DMS114 treated with DMSO at 0.1 percent for 48 hours (cell line): ENCODE data around the gene ABCD4.
A peak's percentile ranks its signal among the peaks of the same experiment; 100 is the strongest.
"Not testable (repeated sequence)": the region's sequence is repeated elsewhere in the genome, so short reads cannot be mapped to it uniquely, and the experiment has no call there.

Experiments
- DNase-seq: peaks from one replicate; lab custom pipeline; 2025; ENCODE audit not compliant: unreplicated experiment; lab: John Stamatoyannopoulos, UW

The ABCD4 gene

DNA sequence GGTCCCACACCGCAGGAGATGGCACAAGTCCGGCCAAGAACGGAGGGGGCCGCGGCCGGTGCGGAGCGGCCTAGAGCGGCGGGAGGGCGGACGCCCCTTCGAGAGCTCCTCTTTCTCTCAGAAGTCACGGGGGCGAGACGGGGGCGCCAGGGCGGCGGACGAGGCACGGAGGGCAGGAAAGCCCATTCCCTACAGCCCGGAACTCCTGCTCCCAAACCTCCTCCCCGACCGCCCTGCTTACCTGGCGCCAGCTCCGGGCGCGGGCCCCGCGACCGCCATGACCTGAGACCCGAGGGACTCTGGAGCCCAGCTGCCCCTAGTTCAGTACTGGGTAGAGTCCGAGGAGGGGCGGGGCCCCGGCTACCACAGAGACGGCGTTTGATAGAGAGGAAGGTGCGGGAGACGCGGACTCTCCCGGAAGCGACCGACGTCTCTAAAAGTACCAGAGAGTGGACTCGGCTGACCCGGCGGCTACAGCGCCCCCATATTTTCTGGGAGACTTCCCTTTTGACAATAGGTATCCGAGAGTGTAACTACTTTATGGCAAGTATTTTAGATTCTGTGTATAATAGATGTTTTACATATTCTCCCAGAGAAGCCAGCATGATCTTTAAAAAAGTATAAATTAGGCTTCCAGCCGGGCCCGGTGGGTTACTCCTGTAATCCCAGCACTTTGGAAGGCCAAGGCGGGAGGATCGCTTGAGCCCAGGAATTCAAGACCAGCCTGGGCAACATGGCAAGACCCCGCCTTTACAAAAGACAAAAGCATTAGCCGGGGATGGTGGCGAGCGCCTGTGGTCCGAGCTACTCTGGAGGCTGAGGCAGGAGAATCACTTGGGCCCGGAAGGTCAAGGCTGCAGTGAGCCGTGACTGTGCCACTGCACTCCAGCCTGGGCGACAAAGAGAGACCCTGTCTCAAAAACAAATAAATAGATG is at the start of gene ABCD4:
Gene ABCD4, minus strand, starts transcription at position 301 of the 936 bp plus-strand sequence. Its CDS starts 22 bp downstream, at position 279.
- peak; percentile 85 for DNase-seq

DNA sequence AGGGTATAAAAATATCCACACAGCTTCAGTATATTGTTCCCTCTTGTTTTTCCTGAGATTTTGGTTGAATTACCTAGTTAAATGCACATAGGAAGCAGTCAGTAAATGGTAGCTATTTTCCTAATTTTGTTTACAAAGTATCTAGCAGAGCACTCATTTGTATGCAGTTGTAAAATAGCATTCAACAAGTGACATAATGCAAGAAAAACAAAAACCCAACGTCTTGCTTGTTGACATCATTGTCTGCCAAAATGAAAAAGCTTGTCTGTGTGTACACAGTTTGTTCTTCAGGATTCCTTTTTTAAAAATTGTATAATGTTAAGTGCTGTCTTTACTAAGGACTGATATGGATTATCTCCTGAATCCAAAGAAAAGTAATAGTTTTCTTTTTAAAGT is 48.2 kb upstream of the ABCD4 start:
- DNase-seq = no peak

DNA sequence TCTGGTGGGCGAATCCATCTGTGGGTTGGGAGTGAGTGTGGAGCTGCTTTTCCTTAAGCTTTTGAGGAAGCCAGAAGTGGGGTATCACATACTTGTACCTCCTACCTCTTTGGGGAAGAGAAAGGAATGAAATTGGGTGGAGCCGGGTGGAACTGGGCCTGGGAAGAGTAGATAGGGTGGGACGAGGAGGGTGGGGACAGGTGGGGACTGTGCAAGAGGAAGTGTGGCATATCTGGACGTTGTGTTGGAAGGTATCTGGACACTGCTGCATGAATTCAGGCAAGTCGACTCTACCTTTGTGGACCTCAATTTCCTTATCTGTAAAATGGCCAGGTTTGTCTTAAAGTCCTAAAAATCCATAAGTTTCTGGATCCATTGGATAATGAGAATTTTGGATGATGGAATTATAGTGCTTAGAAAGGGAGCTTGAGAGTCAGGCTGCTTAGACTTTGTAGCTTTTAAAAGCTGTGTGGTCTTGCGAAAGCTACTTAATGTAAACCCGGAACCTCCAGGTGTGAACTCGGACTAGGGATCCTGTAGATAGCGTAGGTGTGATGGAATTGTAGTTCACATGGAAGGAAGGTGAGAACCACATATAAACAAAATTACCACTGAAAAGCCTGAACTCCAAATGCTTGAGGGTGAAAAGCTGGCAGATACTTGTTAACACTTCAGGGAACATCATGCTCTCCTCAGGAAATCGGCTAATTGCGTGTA is 47.6 kb upstream of the ABCD4 start:
- DNase-seq = no peak

DNA sequence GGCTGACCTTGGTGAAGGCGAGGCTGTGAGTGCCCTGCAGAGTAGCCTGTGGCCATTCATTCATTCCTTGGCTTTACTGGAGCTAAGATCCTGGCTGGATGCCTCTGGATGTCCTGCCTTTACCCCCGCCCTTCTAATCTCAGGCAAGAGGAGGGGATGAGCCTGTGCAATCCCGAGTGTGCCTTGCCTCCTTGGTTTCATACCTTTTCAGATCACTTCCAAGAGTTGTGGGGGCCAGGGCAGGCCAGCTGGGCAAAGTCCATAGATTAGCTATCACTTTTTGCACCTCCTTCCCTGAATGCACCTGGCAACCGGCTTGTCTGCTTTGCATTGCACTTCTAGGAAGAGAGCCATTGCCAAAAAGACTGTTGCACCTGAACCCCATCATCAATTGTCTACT is 47.0 kb upstream of the ABCD4 start:
- no peak for DNase-seq

DNA sequence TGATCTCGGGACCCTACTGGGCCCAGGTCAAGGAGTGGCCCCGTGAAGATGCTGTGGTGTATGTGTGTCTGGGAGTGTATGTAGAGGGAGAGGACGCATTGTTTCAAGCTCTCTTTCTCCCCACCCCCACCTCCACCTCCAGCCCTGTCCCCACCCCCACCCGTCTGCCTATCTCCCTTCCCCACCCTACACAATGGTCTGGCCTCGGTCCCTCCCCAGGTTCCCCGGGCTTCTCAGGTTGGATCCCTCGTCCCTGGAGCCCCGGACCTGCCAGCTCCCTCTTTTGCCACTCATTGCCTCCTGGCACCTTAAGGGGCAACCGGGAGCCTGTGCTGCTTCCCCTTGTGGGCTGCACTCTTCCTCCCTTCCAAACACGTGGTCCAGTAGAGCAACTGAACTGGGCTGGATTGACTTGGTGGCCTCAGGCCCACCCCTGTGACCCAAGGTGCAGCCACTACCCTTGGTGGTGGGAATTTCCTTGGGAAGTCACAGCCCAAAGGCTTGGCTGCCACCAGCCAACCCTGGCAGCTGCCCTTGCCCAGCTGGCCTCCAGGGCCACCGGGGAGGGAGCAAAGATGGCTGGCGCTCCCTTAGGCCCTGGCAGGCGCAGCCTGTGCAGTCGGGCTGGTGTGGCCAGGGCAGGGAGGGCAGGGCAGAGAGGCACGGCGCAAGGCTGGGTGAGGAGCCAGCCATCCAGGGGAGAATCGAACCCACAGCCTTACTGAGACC is 46.2 kb upstream of the ABCD4 start:
- DNase-seq = no peak

DNA sequence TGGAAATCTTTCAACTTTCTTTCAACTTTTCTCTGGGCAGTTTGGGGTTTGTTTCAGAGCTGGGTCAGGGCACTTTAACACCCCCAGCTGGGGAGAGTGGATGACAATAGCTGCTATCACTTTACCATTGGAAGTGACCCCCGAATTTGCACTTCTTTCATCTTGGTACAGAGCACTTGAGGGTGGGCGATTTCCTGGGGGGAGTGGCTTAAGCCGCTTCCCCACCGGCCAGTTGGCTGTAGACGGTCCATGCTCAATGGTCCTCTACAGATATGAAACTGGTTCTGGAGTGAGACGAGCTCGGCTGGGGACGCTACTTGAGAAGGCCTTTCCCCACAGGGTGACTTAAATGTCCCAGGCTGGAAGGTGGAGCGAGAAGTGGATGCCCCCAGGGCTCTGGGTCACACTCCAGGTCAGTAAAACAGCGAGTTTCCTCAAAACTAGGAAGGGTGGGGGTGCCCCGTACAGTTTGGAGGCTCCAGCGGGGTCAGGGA is 45.6 kb upstream of the ABCD4 start, which contains the start of gene VRTN:
Gene VRTN, plus strand, starts transcription at position 231 of the 494 bp plus-strand sequence. CDS start 8,313 bp downstream, outside the sequence.
- no peak for DNase-seq

DNA sequence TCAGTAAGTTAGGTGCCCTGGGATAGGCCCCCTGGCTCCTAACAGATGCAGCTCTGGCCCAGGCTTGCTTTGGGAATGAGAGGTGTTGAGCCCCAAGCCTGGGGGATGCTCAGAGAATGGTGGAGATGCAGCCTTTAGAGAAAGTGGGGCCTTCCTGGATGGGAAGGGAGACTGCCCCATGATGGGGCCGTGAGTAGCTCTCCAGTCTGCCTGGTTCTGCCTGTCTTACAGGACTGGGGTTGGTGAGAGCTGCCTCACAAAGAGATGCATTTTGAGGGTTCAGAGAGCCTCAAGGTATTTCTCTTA is 45.0 kb upstream of the ABCD4 start:
- DNase-seq = no peak

DNA sequence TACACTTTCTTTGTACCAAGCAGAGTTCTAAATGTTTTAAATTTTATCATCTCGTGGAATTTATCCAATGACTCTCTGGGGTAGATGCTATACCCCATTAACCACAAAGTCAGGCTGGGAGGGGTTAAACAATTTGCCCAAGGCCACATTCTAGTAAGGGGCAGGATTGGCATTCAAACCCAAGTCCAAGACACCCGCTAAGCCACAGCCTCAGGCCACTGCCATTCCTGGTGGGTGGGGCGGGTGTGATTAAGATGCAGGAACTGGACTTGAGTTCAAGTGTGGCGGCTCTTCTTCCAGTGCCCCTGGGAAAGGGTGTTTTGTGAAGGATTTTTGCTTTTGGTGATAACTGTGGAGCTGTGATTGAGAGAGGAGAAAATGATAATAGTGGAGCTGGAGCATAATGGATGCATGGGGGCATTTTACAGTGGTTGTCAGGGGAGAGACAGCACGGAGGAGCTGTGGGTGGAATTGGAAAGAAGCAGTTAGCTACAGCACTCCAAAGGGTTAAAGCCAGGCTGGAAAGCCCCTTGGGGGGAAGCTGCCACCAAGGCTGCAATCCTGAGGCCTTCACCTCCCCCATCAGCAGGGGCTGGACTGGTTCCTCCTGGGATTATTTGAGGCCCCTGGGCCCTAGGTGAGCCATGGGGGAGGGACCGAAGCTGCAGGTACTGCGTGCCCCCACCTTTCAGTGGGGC is 44.5 kb upstream of the ABCD4 start:
- DNase-seq = no peak

DNA sequence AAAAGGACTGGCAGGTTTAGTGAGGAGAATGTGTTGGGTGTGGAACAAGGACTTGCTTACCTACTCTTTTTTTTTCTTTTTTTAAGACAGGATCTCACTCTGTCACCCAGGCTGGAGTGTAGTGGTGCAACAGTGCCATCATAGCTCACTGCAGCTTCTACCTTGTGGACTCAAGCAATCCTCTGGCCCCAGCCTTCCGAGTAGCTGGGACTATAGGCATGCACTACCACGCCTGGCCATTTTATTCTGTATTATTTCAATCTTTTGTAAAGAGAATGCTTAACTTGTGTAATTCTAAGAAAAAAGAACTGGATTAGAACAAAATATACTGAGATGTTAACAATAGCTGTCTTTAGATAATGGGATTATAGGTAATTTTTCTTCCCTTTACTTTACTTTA is 43.6 kb upstream of the ABCD4 start:
- DNase-seq = no peak

DNA sequence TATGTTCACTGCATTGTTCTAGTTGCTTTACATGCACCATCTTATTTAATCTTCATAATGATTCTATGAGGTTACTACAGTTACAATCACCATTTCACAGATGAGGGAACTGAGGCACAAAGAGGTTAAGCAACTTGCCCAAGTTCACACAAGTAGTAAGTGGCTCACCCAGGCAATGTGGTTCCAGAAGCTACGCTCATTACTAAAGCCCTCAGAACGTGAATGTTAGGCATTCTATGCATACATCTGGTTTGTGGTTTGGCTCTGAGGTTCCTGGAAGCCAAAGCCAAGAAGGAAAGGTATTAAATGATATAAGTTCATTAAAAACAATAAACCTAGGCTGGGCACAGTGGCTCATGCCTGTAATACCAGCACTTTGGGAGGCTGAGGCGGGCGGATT is 31.2 kb upstream of the ABCD4 start:
- no peak for DNase-seq

DNA sequence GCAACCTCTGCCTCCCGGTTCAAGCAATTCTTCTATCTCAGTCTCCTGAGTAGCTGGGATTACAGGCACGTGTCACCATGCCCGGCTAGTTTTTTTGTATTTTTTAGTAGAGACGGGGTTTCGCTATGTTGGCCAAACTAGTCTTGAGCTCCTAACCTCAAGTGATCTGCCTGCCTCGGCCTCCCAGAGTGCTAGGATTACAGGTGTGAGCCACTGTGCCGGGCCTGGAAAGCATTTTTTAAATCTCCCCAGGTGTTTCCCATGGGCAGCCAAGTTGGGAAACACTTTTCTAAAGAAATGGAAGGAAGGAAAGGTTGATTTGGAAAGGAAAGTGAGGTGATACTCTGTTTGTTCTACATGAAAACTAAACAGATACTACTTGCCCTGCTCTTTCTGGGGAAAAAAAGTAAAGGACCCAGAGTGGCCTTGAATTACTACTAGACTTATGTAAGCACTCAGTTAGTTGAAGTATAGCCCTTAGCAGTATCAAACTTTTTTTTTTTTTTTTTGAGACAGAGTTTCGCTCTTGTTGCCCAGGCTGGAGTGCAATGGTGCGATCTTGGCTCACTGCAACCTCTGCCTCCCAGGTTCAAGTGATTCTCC is 27.3 kb upstream of the ABCD4 start:
- not testable (repeated sequence) for DNase-seq

DNA sequence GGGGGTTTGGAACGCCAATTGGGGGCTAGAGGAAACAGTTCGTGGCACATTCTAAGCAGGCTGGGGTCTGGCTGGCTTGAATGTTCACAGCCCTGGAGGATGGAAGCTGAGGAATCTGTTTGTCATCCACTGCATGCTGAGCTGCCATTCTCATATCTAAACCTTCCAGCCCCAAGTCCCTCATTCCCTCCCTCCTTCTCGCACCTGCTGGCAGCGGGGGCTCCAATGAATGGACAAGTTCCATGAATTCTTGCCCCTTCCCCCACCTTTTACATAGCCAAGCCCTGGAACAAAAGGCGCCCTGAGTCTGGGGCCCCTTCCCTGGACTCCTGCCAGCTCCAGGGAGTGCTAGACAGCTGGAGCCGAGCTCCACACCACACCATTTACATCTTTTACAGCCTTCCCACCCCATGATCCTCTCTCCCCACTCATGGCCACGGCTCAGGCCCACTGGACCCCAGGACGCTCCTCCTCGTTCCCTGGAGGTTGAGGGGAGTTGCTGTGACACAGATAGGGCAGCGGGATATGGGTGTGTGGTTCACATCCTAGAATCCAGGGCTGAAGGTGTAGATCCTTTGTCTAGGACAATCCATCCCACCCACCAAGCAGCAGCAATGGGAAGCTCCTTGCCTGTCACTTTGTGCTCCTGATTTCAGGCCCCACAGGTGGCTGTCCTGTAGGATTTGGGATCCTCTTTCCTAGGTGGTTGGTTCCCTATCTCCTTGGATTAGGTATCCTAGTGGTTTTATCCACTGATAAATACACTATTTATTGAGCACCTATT is 23.8 kb upstream of the ABCD4 start:
- DNase-seq = no peak

DNA sequence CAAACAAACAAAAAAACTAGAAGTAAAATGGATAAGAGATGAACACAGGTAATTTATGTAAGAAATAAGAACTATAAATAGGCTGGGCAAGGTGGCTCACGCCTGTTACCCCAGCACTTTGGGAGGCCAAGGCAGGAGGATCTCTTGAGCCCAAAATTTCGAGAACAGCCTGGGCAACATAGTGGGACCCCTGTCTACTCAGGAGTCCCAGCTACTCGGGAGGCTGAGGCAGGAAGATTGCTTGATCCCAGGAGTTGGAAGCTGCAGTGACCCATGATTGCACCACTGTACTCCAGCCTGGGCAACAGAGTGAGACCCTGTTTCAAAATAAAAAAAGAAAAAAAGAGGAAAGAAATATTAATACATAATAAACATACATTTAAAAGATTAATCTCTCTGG is 22.7 kb upstream of the ABCD4 start:
- no peak for DNase-seq

DNA sequence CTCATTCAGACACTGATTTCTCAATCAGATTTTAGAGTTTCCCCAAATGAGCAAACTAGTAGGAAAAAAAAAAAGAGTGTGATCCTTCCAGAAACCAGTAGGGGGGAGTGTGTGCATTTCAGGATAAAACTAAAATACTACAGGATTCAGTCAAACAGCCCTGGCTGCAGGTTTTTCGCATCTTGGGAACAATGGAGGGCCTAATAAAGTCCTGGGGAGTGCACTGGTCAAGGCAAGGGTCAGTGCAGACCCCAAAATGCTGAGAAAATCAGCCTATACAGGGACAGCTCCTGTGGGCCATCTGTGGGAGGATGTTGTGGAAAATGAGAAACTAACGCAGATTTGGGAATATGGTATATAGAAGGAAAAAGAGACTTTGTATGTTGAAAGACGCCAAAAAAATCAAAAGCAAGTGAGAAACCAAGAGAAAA is 22.2 kb upstream of the ABCD4 start:
- peak; percentile 34 for DNase-seq

DNA sequence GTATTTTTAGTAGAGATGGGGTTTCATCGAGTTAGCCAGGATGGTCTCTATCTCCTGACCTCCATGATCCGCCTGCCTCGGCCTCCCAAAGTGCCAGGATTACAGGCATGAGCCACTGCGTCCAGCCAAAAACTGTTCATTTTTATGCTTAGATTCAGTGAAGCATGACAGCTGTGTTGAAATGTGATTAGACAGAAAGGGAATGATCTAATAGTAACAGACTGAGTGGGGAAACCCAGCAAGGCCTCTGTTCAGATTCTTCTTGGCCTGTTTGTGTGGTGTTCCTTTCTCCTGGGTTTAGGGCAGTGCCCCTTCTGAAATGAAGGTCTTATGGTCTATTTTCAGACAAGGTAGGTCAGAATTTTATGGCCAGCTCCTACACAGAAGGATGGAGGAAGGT is 11.8 kb upstream of the ABCD4 start:
- no peak for DNase-seq

DNA sequence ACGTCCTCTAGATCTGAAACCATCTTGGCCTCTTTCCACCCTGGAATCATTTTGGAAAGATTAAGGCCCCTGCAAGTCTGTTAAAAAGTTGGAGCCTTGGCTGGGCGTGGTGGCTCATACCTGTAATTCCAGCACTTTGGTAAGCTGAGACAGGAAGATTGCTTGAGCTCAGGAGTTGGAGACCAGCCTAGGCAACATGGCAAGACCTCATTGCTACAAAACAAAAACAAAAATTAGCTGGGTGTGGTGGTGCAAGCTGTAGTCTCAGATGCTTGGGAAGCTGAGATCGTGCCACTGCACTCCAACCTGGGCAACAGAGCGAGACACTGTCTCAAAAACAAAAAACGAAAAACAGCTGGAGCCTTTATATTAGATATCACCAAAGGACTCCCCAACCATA is 10.9 kb upstream of the ABCD4 start:
- no peak for DNase-seq

DNA sequence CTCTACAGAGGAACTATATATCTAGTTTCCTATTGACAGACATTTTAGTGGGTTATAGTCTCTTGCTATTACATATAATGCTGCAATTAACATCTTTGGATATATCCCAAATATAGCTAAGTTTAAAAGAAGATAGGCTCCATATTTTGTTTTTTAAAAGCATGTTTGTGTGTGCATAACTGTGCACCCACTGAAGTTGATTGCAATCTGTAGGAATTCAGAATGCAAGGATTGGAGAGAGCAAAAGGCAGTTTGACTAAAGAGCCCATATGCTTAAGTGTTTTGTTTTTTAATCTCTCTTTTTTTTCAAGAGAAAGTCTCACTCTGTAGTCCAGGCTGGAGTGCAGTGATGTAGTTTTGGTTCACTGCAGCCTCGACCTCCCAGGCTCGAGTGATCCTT is 9.4 kb upstream of the ABCD4 start:
- no peak for DNase-seq

DNA sequence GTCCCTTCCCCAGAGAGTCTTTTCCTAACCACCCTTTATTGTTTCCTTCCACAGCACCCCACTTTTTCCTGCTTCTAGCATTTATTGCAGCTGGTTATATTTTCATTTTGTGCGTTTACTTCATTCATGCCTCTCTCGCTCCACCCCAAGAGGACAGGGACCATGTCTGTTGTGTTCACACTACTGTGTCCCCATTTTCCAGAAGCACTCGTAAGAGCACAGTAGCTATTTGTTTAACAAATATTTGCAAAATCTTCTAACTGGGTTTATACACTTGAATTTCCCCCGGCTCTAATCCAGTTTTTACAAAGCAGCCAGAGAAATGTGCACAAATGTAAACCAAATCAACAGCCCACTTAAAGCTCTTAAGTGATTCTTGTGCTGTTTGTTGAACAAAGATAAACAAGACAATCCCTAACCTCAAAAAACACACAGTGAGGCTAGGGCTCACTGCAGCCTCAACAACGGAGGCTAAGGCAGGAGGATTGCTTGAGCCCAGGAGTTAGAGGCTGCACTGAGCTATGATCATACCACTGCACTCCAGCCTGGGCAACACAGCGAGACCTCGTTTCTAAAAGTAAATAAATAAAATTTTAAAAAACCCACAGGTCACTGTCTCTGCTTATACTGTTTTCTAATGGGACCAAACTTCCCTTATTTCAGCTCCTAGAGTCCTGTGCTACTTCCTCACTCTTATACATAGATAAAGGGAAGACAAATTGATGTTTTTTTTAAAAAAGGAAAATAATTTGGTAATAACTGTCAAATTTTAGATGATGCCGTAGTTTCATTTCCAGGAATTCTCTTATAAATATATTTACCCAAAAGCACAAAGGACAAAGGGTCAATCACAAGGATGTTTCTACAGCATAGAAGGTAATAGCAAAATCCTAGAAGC is 6.6 kb upstream of the ABCD4 start:
- no peak for DNase-seq

DNA sequence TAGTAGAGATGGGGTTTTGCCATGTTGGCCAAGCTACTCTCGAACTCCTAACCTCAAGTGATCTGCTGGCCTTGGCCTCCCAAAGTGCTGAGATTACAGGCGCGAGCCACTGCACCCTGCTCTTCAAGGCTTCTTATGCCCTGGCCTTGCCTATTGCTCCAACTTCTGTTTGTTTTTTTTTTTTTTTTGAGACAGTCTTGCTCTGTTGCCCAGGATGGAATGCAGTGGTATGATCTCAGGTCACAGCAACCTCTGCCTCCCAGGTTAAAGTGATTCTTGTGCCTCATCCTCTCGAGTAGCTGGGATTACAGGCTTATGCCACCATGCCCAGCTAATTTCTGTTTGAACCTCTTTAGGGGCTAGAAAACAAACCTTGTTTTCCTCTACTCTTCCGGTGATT is 6.0 kb upstream of the ABCD4 start:
- no peak for DNase-seq
